HG03342 (cell line): Measurements from ENCODE around the gene ARMC3.
"Not testable (repeated sequence)": the region's sequence is repeated elsewhere in the genome, so short reads cannot be mapped to it uniquely, and the experiment has no call there.

Source experiments
- ATAC-seq: cut with Tn5 transposase; IDR thresholded peaks from one replicate; pipeline ENCODE4 v1.9.1; 2021; ENCODE audit warnings: mild to moderate bottlenecking, moderate library complexity; ENCODE audit not compliant: unreplicated experiment

Gene ARMC3

DNA sequence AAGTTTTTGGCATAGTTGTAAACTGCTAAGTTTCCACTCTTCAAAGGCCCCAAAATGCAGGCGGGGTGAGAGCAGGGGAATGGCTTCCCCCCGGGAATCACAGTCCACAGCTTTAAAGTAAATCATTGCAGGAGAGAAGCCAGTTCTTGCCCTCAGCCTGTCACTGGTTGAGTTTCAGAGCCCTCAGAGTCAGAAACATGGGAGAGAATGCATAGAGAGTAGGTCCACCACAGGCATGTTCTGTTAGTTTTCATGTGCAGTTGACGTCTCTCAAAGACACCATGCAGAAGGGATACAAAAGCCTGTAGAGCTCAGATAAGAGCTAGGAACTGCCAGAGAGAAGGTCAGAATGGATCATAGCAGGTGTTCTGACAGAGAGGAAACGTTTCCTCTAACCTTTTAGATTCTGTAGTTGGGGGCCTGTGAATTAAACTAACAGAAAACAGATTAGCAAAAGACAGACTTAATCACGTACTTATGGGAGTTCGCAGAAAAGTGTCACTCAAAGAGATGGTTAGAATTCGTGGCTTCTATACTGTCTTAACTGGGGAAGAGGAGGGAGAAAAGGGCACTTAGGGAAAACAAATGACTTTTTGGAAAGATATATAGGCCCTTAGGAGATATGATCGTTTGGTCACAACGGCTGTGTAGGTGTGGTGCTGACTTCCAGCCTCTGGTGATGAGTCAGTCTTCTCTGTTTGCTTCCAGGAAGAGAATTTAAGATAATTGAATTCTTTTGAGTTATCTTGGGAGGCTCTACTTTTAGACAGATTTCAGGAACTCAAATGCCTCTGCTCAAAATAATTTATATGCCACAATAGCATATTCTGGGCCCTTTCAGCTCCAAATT, 119.6 kb downstream of the ARMC3 start:
- no peak for ATAC-seq

DNA sequence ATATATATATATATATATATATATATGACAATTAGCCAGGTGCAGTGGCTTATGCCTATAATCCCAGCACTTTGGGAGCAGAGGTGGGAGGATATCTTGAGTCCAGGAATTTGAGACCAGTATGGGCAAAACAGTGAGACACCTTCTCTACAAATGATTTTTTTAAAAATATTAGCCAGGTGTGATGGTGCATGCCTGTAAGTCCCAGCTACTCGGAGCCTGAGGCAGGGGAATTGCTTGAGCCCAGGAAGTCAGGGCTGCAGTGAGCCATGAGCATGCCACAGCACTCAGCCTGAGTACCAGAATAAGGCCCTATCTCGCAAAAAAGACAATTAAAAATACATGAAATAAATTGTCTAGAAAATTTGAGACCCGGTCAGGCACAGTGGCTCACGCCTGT, 120.3 kb downstream of the ARMC3 start:
- ATAC-seq = no peak

DNA sequence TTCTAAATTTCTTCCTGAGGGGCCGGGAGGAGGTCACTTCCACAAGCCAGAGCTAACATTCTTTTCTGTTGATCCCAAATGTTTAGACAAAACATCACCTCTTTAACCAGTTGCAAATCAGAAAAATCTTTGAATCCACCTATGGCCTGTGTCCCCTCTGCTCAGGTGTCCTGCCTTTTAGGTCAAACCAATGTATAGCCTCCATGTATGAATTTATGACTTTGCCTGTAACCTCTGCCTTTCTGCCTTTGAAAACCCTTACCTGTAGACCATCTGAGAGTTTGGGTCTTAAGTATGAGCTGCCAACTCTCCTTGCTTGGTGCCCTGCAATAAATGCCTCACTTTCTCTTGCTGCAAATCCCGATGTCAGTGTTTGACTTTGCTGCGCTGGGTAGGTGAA, 123.4 kb downstream of the ARMC3 start:
- no peak for ATAC-seq

DNA sequence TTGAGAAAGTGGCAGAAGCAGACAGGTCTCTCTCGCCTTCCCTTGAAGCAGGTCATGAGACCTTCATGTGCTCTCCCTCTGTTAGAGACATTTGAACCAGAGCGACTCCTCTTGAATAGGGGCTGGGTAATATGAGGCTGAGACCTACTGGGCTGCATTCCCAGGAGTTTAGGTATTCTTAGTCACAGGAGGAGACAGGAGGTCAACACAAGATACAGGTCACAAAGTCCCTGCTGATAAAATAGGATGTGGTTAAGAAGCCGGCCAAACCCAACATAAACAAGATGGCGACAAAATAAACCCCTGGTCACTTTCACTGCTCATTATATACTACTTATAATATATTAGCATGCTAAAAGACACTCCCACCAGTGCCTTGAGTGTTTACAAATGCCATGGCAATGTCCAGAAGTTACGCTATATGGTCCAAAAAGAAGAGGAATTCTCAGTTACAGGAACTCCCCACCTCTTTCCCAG, 124.0 kb downstream of the ARMC3 start:
- no peak for ATAC-seq

DNA sequence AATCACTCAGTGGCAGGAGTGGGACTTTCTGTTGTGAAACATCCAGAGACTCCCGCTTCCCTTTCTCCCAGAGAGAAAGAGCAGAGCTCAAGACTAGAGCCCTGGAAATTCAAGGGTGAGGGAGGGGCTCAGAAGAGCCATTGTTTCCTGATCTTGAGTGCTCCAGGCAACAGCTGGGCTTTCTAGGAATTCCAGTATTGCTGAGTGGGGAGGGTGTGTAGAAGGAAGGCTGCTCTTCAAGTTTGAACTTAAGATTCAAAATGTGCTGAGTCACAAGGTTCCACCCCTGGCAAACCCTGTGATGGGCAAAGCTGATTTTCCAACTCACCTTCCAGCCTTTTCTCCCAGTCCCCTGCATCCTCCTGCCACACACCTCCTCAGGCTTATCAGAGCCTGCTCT, 125.2 kb downstream of the ARMC3 start:
- ATAC-seq = no peak

DNA sequence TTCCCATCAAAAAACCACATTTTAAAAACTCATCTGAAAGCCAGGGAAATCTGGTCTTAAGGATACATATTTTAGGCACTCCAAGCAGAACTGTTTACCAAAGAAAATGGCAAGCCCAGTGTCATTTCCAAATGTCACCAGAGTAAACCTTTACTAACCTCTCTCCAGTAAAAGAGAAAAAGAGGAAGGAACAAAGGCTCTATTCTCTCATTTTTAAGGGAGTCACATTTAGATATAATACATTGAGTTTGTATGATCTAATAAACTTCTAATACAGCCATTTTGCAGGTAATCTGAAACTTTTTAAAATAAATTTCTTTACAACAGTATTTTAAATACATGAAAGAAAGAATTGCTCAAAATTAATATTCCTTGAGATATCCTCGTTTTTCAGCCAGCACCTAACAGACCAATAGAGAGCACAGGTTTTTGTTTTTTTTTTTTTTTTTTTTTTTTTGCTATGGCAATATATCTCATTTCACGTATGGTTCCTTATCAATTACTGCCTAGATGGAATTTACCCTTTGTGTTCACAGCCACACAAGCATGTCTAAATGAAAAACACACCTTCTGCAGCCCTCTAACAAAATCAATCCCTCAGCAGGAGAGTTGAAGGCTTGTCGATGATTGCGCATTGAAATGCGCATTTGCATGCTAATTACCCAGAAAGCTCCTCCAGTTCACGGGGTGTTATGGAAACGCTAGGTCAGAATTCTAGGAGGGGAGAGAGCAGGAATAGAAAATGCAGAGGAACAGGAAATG, 127.8 kb downstream of the ARMC3 start:
- no peak for ATAC-seq

DNA sequence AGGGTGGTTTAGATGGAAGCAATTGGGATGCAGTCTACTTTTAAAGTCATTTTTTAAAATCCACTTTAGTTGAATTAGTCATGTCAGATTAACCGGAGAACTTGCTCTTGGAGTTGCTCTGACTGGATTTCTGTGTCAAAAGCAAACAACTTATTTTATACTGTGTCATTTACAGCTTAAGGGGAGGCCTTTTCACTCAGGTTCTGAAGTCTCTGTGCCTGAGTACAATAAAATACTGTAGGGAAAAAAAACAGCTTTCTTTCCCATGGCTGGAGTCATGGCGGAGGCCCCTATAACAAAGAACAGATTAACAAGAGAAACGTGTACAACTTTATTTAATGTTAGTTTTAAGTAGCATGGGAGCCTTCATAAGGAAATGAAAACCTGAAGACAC, 128.3 kb downstream of the ARMC3 start:
- no peak for ATAC-seq

DNA sequence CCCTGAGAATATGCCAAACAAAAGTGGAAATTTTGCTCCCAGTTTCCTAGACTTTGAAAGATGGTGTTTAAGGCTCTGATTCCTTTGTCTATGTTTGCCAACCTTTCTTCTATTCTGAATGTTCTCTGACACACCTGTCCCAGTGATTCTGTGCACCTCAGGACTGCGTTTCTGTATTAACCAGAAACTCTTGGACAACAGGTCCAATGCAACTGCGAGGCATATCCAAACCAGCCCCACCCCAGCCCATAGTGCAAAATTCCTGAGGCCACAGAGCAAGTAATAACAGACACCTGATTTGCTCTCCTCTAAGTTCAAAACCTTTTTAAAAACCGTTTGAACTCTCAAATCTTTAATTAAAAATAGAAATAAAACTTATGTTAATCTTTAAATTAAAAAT, 130.5 kb downstream of the ARMC3 start:
- ATAC-seq = no peak

DNA sequence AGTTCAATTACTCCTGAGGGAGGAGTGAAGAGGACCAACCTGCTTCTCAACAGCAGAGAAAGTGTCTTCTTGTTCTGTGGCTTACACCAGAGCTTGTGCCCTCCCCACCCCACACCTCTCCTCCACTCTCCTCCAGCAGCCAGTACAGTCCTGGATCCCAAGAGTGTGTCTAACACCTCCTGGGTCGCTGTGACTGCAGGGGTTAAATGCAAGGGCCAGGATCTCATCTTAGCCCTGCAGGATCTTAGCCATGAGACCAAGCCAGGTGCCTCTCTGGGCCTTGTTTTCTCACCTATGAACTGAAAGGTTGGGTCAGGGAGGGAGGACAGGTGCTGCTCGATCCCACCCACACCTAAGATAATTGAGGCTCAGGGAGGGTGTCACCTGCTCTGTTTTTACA, 133.1 kb downstream of the ARMC3 start:
- no peak for ATAC-seq

DNA sequence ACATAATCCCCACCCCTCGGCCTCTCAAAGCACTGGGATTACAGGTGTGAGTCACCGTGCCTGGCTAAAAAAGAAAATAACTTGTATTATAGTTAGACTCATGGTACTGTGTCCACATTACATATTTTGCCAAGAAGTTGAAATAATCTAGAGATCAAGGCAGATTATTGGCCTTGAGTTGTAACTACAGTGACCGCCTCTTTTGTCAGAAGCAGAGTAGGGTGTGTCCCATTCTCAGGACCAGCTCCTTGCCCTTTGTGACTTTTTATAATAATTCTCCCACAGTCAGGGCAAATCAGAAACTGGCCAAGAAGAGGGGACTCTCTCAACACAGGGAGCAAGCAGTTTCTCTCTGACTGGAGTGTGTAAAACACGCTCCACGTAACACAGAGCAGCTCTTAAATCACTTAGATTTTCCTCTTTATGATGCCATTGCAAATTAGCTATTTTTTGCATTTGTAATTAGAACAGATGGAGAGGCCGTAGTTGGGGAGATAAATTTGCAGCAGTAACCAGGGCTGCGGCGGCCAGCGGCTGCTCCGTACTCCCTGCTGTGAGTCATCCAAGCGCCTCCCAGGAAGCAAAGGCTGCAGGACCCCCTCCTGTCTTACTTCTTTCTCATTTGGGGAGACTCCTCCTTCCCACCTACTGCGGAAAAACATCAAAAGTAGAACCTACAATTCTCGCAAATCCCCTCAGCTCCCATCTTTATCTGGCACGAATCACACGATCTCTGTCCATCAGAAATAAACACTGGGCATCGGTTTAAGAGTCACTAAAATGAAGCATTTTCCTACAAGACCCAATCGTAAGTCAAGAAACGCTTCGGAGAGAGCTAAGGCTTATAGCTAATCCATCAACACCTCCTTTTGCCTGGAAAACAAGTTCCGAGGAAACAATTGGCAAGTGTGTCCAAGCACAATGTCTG, 135.5 kb downstream of the ARMC3 start:
- no peak for ATAC-seq

DNA sequence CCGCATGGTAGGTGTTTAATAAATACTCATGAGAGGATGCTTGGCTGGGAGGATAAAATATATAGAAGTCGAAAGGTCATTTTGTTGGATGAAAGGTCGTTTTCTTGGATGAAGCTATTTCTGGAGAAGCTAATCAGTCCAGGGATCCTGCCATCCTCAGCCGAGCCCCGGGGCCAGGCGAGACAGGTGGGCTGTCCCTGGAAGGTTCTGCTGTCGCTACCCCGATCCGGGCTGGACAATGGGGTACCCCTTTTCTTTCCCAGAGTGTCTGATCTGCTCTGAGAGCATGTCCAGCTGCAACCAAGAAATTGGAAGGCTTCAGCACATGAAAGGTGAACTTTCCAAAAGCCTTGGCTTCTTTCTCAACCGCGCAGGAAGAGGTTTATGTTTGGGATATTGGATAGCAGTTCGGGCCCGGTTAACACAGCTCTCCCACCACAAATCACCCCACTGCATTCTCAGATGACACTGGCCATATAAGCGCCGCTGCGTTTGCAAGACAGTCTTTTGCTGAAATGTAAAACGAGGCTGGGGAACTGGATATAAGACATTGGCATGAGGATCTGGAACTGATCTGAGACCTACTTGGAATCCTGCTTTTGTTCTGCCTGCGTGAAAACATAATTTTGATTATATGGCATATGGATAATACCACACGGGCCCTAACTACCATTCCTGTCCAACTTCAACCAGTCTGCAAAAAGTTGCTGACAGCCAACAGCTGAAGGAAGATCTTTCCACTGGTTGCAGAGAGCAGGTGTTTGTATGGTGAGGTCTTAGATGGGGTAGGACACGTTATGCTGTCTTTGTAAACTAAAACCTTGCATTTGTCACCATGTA, 136.3 kb downstream of the ARMC3 start:
- no peak for ATAC-seq

DNA sequence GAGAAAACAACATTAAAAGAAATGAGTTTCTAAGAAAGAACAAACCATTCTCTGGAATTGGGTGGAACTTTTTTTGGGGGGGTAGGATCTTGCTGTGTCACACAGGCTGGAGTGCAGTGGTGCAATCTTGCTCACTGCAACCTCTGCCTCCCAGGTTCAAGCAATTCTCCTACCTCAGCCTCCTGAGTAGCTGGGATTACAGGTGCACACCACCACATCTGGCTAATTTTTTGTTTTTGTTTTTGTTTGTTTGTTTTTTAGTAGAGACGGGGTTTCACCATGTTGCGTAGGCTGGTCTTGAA, 136.9 kb downstream of the ARMC3 start:
- ATAC-seq = not testable (repeated sequence)

DNA sequence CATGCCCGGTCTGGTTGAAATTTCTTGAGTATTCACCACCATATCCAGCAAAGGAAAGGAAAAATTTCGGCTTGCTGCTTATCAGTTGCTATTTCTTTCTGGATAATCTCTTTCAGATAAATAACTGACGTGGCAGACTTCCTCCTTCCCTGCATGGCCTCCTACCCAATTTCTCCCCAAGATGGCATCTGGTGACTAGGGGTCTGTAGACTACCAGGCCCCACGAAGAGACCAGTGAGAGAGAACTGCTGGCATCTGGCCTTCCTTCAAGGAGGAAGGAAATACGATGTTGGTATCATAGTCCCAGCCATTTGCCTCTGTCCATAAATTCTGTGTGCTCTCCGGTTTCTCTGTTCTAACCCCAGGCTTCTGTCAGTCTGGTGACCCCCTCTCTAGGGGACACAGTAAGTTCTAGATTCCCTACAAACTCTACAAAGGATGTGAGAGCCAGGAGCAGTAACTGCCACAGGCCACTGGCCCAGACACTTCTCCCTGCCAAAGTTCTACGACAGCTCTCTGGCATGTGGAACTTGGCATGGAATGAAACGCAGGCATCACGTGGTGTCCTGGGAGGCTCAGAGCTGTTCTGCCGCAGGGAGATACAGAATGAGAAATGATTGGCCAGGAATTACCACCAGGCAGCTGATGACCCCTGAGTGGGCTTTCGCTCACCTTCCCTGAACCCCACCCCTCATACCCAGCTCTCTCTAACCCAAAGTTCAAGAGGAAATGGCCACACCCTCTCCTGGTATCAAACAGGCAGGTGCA, 137.5 kb downstream of the ARMC3 start:
- no peak for ATAC-seq

DNA sequence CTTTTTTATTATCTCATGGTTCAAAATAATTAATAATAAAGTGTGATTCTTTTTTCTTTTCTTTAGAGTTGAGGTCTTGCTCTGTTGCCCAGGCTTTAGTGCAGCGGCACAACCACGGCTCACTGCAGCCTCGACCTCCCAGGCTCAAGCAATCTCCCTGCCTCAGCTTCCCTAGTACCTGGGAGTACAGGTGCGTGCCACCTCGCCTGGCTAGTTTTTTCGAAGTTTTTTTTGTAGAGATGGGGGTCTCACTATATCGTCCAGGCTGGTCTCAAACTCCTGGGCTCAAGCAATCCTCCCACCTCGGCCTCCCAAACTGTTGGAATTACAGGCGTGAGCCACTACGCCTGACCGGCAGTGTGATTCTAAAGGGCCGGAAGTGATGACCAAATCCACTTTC, 139.5 kb downstream of the ARMC3 start:
- no peak for ATAC-seq

DNA sequence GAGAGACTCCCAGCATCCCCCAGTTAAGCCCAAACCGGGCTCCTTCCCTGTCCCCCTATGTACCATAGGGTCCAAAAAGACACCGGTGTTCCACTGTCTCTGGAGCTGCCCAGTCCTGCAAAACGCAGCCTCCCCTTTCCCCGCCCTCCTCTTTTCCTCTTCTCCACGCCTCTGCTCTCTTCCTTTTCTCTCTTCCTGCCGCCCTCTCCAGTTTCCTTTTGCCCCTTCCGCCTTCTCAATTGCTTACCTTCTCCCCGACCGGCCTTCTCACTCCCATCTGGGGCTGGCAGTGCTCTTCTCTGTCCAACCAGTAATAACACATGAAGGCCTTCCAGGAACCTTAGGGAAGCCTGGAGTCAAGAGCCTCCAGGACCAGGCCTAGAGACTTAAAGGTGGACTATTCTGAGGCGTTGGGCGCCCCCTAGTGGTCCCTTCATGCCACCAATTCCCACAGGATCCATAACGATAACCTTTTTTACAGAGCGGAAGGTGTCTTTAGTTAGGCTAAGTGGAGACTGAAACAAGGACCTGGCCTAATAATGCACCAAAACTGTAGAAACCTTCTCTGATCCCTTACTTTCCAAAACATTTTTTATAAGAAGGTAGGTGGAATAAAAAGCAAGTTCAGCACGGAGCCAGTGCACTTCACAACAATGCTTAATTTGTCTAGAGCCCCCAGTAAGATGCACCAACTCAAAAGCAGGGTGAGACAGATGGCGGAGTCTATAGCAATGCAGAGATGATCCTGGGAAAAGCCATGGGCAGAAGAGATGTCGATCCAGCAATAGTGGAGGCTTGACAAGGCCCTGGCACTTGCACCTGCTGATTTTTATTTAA, 140.3 kb downstream of the ARMC3 start:
- peak; percentile 60 for ATAC-seq

DNA sequence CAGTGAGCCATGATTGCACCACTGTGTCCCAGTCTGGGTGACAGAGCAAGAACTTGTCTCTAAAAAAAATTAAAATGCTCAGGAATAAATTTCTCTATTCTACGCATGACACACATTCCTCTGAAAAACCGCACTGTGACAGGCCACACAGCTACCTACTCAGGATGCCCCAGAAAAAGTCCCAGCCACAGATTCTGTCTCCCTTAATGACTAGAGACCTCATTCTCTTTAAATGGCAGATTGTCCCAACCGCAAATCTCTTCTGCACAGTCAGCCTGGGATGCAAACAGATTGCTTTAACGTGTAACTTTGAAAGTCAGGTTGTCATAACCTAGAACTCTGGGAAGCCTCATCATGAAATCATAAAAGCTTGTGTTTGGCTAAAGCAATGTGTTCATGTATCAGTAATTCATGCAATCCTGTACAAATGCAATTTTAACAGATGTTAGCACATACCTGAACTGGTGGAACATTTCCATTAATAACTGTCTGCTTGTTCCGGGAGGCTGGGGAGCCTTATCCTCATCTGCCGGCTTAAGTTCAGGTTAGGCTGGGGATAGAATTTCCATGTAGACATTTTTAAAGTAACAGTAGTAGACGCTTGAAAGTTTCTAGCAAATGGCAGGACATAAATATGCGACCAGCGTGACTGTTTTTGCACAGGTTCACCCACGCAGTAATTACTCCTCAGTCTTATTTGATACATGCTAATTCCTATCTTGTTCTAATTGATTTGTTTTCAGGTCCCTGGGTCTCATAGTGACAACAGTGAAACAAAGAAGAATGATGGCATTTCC, 141.4 kb downstream of the ARMC3 start:
- no peak for ATAC-seq

DNA sequence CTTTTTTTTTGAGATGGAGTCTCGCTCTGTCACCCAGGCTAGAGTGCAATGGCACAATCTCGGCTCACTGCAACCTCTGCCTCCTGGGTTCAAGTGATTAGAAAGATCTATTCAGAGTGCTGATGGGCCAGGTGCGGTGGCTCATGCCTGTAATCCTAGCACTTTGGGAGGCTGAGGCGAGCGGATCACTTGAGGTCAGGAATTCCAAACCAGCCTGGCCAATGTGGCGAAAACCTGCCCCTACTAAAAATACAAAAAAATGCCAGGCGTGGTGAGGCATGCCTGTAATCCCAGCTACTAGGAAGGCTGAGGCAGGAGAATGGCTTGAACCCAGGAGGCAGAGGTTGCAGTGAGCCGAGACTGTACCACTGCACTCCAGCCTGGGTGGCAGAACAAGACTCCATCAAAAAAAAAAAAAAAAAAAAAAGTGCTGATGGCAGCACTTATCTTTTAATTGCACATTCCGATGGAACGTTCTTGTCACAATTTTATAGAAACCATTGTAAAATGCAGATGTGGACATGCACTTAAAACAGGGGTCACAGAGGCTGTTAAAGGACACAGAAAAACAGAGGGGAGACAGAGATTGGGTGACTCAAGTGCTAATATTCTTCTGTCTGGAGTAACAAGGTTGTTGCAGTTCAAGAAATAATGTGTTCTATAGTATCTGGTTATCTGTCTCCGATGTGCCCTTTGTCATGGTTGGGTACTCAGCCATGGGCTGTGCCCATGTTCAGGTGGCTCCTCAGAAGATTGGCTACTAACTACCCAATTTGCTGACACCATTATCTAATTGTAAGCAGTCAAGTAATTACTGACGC, 142.4 kb downstream of the ARMC3 start:
- not testable (repeated sequence) for ATAC-seq
